ENCODE data around the gene RELN. TPM values are rescaled to one million over a fixed set of nuclear protein-coding genes. Genes with fewer than 3 reads are reported as not detected.

The RELN gene
- total RNA-seq, 1 experiment from 2014 or later, result 0.20 TPM

GRCh38 chr7:103539875-103540274, 449.6 kb downstream of the RELN start:
- RAD21 ChIA-PET (ENCODE audit: low non-redundant PET in 1 of 2, low total read pairs in 2 of 2, uncharacterized antibody in 2 of 2, unreplicated experiment in 2 of 2), result no interaction called here
- CTCF ChIA-PET, result no interaction called here

More at GRCh38 chr7:103539875-103540274, 449.6 kb downstream of the RELN start:
- no peaks in the 10 kb centered on the region for H3K9me3 ChIP-seq (ENCODE audit: control insufficient read depth in 1 of 2, insufficient read depth in 1 of 2, low read depth in 1 of 2, low read length in 2 of 2)
- H3K27ac ChIP-seq (ENCODE audit: low read depth, low read length), result no peak overlapping the region
- no peak overlapping the region for H3K4me2 ChIP-seq (ENCODE audit: low read length)
- ATAC-seq (no peak), DNase-seq (ENCODE audit: low read depth, low spot score) (no peak)
- no peak overlapping the region for H3K4me3 ChIP-seq (replicated peaks in 1 of 2; ENCODE audit: low read depth in 1 of 2, low read length in 2 of 2)
- H3K27me3 ChIP-seq (ENCODE audit: insufficient read depth, low read length), result peaks cover 40% of the 10 kb centered on the region
- H3K4me1 ChIP-seq (ENCODE audit: control insufficient read depth in 1 of 2, insufficient read depth in 2 of 2, low read length in 2 of 2), result no peaks in the 10 kb centered on the region
- intact Hi-C loops (cut with micrococcal nuclease), result no loop called here
- no peak overlapping the region for H2AFZ ChIP-seq (ENCODE audit: low read depth, low read length, poor library complexity, severe bottlenecking)
- H3K36me3 ChIP-seq (ENCODE audit: control insufficient read depth in 1 of 2, insufficient read depth in 2 of 2, low read length in 2 of 2), result no peaks in the 10 kb centered on the region
- H3K79me2 ChIP-seq (ENCODE audit: insufficient read depth, low read length), result no peaks in the 10 kb centered on the region
- POLR2A ChIA-PET, result no interaction called here
- TF ChIP-seq ZBTB33 (IDR thresholded peaks at IDR 0.05; ENCODE audit: extremely low read depth, insufficient replicate concordance, low read length), result no peak
- TF ChIP-seq POLR2AphosphoS5 (IDR thresholded peaks at IDR 0.05; ENCODE audit: low read depth, low read length), result no peak
- TF ChIP-seq ZNF274 (IDR thresholded peaks at IDR 0.05; ENCODE audit: low read depth, low read length), result no peak
- no peak for TF ChIP-seq CTCF (IDR thresholded peaks at IDR 0.05 in 2 of 3, conservative IDR thresholded peaks at IDR 0.05 in 1 of 3; ENCODE audit: borderline replicate concordance in 1 of 3, insufficient read depth in 1 of 3, low read depth in 2 of 3, low read length in 2 of 3)
- TF ChIP-seq EGR1 (IDR thresholded peaks at IDR 0.05; ENCODE audit: low read depth), result no peak
- no peak for TF ChIP-seq FOSL1 (IDR thresholded peaks at IDR 0.05; ENCODE audit: low read depth)
- TF ChIP-seq TCF7L2 (IDR thresholded peaks at IDR 0.05; ENCODE audit: borderline replicate concordance, extremely low read depth, insufficient read depth, insufficient read length), result no peak
- no peak for TF ChIP-seq MAX (IDR thresholded peaks at IDR 0.05)
- no peak for TF ChIP-seq REST (IDR thresholded peaks at IDR 0.05; ENCODE audit: low read depth)
- no peak for TF ChIP-seq SP1 (IDR thresholded peaks at IDR 0.05; ENCODE audit: low read depth)
- no peak for TF ChIP-seq ELF1 (IDR thresholded peaks at IDR 0.05; ENCODE audit: borderline replicate concordance, low read depth)
- TF ChIP-seq SIN3A (IDR thresholded peaks at IDR 0.05; ENCODE audit: low read depth), result no peak
- TF ChIP-seq YY1 (IDR thresholded peaks at IDR 0.05; ENCODE audit: extremely low read depth, insufficient replicate concordance, low read depth, low read length), result no peak
- TF ChIP-seq JUND (IDR thresholded peaks at IDR 0.05), result no peak
- no peak for TF ChIP-seq RAD21 (IDR thresholded peaks at IDR 0.05; ENCODE audit: low read depth)
- no peak for TF ChIP-seq ZFX (IDR thresholded peaks at IDR 0.05)
- TF ChIP-seq SRF (IDR thresholded peaks at IDR 0.05; ENCODE audit: low read depth), result no peak
- no peak overlapping the region for H3K9ac ChIP-seq (ENCODE audit: low read length)
- H3K9me2 ChIP-seq (ENCODE audit: insufficient read depth), result no peaks in the 10 kb centered on the region
- BruUV-seq (replicated peaks), result no TSS peak
- H4K20me1 ChIP-seq (ENCODE audit: insufficient read depth), result no peaks in the 10 kb centered on the region

Measured in HCT116 (cell line).